GM19395 (cell line): Measurements from ENCODE around the gene PRR20D.
"Not testable (repeated sequence)": the region's sequence is repeated elsewhere in the genome, so short reads cannot be mapped to it uniquely, and the experiment has no call there.

Experiments
- ATAC-seq: cut with Tn5 transposase; IDR thresholded peaks from one replicate; pipeline ENCODE4 v1.9.1; 2021; ENCODE audit warnings: mild to moderate bottlenecking, moderate library complexity; ENCODE audit not compliant: unreplicated experiment

Gene PRR20D

GRCh38 chr13:57160332-57160731, at the start of gene PRR20D:
Gene PRR20D, plus strand, starts transcription at chr13:57160632. Its CDS starts 387 bp downstream, at chr13:57161019.
- ATAC-seq: not testable (repeated sequence)

GRCh38 chr13:57114945-57115344, 45.5 kb upstream of the PRR20D start:
- no peak for ATAC-seq

GRCh38 chr13:57123681-57124080, 36.8 kb upstream of the PRR20D start:
- no peak for ATAC-seq

- ATAC-seq: no peak
These were observed 31.5 kb upstream of the PRR20D start for GRCh38 chr13:57128909-57129308.

GRCh38 chr13:57136093-57136492, 24.3 kb upstream of the PRR20D start:
- no peak for ATAC-seq

GRCh38 chr13:57137585-57137984, 22.8 kb upstream of the PRR20D start:
- ATAC-seq: no peak

GRCh38 chr13:57138988-57139387, 21.4 kb upstream of the PRR20D start:
- no peak for ATAC-seq

GRCh38 chr13:57139781-57140180, 20.7 kb upstream of the PRR20D start:
- ATAC-seq: not testable (repeated sequence)

- ATAC-seq: not testable (repeated sequence)
These were observed 20.0 kb upstream of the PRR20D start, which contains the start of gene PRR20A for GRCh38 chr13:57140235-57140968. Gene PRR20A, plus strand, starts transcription at chr13:57140918. Its CDS starts 387 bp downstream, at chr13:57141305.

- not testable (repeated sequence) for ATAC-seq
These were observed 13.2 kb upstream of the PRR20D start, which contains the start of gene PRR20B for GRCh38 chr13:57147188-57147587. Gene PRR20B, plus strand, starts transcription at chr13:57147488. Its CDS starts 387 bp downstream, at chr13:57147875.

GRCh38 chr13:57148106-57148505, 12.3 kb upstream of the PRR20D start:
- not testable (repeated sequence) for ATAC-seq

- ATAC-seq: not testable (repeated sequence)
These were observed 6.7 kb upstream of the PRR20D start, which contains the start of gene PRR20C for GRCh38 chr13:57153761-57154160. Gene PRR20C, plus strand, starts transcription at chr13:57154061. Its CDS starts 387 bp downstream, at chr13:57154448.

- ATAC-seq: not testable (repeated sequence)
These were observed 6.5 kb downstream of the PRR20D start, which contains the start of gene PRR20E for GRCh38 chr13:57166897-57167296. Gene PRR20E, plus strand, starts transcription at chr13:57167197. Its CDS starts 387 bp downstream, at chr13:57167584.

GRCh38 chr13:57191667-57192066, 31.2 kb downstream of the PRR20D start:
- ATAC-seq: no peak

- no peak for ATAC-seq
These were observed 52.6 kb downstream of the PRR20D start for GRCh38 chr13:57212989-57213388.
